Cardiac muscle cell (in vitro differentiated cells and primary cell): ENCODE data around the gene TTLL10. TPM values are rescaled to one million over a fixed set of nuclear protein-coding genes. Genes with fewer than 3 reads are reported as not detected.

Source experiments
- DNase-seq, 2 donors: peaks; one replicate each; pipeline versions ENCODE4 v3.0.0 to v3.0.0-alpha.2; 2010 to 2017; ENCODE audit warnings: low read depth in 1 of 2, low spot score in 1 of 2
- H3K27ac ChIP-seq: fragments of 200-600 bp; sonication (generic); 2 replicates; pipeline ENCODE4 v1.5.1; 2016
- H3K27me3 ChIP-seq: fragments of 200-600 bp; sonication (generic); 2 replicates; pipeline ENCODE4 v1.6.0; 2016; ENCODE audit warnings: control low read depth
- H3K36me3 ChIP-seq: fragments of 200-600 bp; sonication (generic); 2 replicates; pipeline ENCODE4 v1.5.1; 2016; ENCODE audit warnings: control low read depth
- H3K4me1 ChIP-seq: fragments of 200-600 bp; sonication (generic); 2 replicates; pipeline ENCODE4 v1.8.1; 2017; ENCODE audit warnings: low read depth, mild to moderate bottlenecking, mixed run types
- H3K4me3 ChIP-seq: fragments of 200-600 bp; sonication (generic); 2 replicates; pipeline ENCODE4 v1.5.1; 2016; ENCODE audit warnings: mild to moderate bottlenecking
- H3K9me3 ChIP-seq: fragments of 200-600 bp; sonication (generic); 2 replicates; pipeline ENCODE4 v1.5.1; 2017; ENCODE audit warnings: low read depth, mild to moderate bottlenecking, control low read depth
- CTCF ChIP-seq: IDR thresholded peaks from 2 replicates; pipeline ENCODE4 v1.5.1; 2012; ENCODE audit warnings: low read depth, mild to moderate bottlenecking, low read length
- polyA plus RNA-seq: library from polyadenylated mRNA; unstranded; fragments of >200 nt; fragmentation: Nextera tagmentation; extraction: Ambion mirVana; gene quantifications from 2 replicates; pipeline ENCODE4 v1.2.1, GENCODE V29; 2016
- total RNA-seq: library from RNA; depleted of rRNA; stranded (reverse); fragments of >200 nt; gene quantifications from 2 replicates; pipeline ENCODE4 v1.2.3, GENCODE V29; 2016

Gene TTLL10
- total and polyA plus RNA-seq, 2 experiments from 2014 or later: 0.31 TPM; not detected in 1

GRCh38 chr1:1217621-1218523, 44.2 kb downstream of the TTLL10 start:
- Histone ChIP-seq H3K9me3 (no peaks in the 10 kb centered on the region), H3K4me3 (no peak overlapping the region), H3K36me3 (peaks cover 24% of the 10 kb centered on the region), H3K27me3 (no peaks in the 10 kb centered on the region), H3K4me1 (no peaks in the 10 kb centered on the region), H3K27ac (no peak overlapping the region)
- DNase-seq: no peak
- no peak for TF ChIP-seq CTCF

- no peaks in the 10 kb centered on the region for H3K4me1 ChIP-seq
- no peak for DNase-seq
- H3K27me3 ChIP-seq: no peaks in the 10 kb centered on the region
- H3K27ac ChIP-seq: no peak overlapping the region
- peaks cover 31% of the 10 kb centered on the region for H3K36me3 ChIP-seq
- no peak for TF ChIP-seq CTCF
- no peaks in the 10 kb centered on the region for H3K9me3 ChIP-seq
- H3K4me3 ChIP-seq: no peak overlapping the region
Observed at GRCh38 chr1:1218524-1219200, 45.0 kb downstream of the TTLL10 start.

- peaks cover 33% of the 10 kb centered on the region for H3K36me3 ChIP-seq
- DNase-seq: no peak
- H3K27ac ChIP-seq: no peak overlapping the region
- no peaks in the 10 kb centered on the region for H3K4me1 ChIP-seq
- TF ChIP-seq CTCF: no peak
- H3K4me3 ChIP-seq: no peak overlapping the region
- H3K27me3 ChIP-seq: no peaks in the 10 kb centered on the region
- no peaks in the 10 kb centered on the region for H3K9me3 ChIP-seq
Observed at GRCh38 chr1:1219341-1219740, 45.7 kb downstream of the TTLL10 start.

GRCh38 chr1:1220197-1220596, 46.5 kb downstream of the TTLL10 start:
- DNase-seq: no peak
- peaks cover 33% of the 10 kb centered on the region for H3K36me3 ChIP-seq

More at GRCh38 chr1:1220197-1220596, 46.5 kb downstream of the TTLL10 start:
- Histone ChIP-seq H3K4me1 (no peaks in the 10 kb centered on the region), H3K4me3 (no peak overlapping the region), H3K27me3 (no peaks in the 10 kb centered on the region), H3K27ac (no peak overlapping the region), H3K9me3 (no peaks in the 10 kb centered on the region)
- TF ChIP-seq CTCF: no peak
